AG04450 (cell line): ENCODE results near the gene UGT1A10. TPM values are rescaled to one million over a fixed set of nuclear protein-coding genes. Genes with fewer than 3 reads are reported as not detected.

ENCODE experiments used
- CTCF ChIA-PET: fragments of 300-600, 350-600 bp; formaldehyde crosslinking; extraction: SDS; loops from one replicate; lab custom pipeline; 2022; ENCODE audit warnings: antibody characterized with exemption, inconsistent platforms; lab: Charles Lee
- POLR2A ChIA-PET: fragments of 350-600 bp; formaldehyde crosslinking; extraction: SDS; loops from one replicate; lab custom pipeline; 2021; ENCODE audit warnings: antibody characterized with exemption, inconsistent platforms; lab: Yijun Ruan, JAX
- DNase-seq: peaks from one replicate; pipeline ENCODE4 v3.0.0-alpha.2; 2011; ENCODE audit warnings: low read depth, low spot score
- H3K27ac ChIP-seq: one replicate; pipeline ENCODE4 v1.5.1; 2012; ENCODE audit warnings: low read depth, low read length, control low read depth
- H3K27me3 ChIP-seq: one replicate; pipeline ENCODE4 v1.6.0; 2012; ENCODE audit warnings: low read length; ENCODE audit not compliant: control insufficient read depth, insufficient read depth
- H3K4me3 ChIP-seq: 2 replicates; pipeline ENCODE4 v1.5.1; 2011; ENCODE audit warnings: mild to moderate bottlenecking, low read depth, low read length, control low read depth
- H3K9me3 ChIP-seq: 2 replicates; pipeline ENCODE4 v1.5.1; 2012; ENCODE audit warnings: low read length; ENCODE audit not compliant: control insufficient read depth, insufficient read depth
- CTCF ChIP-seq: IDR thresholded peaks from 2 replicates; pipeline ENCODE4 v1.5.1; 2011; ENCODE audit warnings: low read depth, low read length, control low read depth, inconsistent platforms
- polyA plus RNA-seq: library from polyadenylated mRNA; depleted of rRNA; stranded (reverse); fragments of >200 nt; gene quantifications from 2 replicates; pipeline ENCODE4 v1.2.3, GENCODE V29; 2011; rRNA removed

The UGT1A10 gene
- polyA plus RNA-seq, 1 experiment: not detected

GRCh38 chr2:233822101-233822771 is 186.0 kb downstream of the UGT1A10 start:
- no peak for DNase-seq
- ChIA-PET CTCF (no interaction called here), POLR2A (no interaction called here)
- H3K9me3 ChIP-seq: no peaks in the 10 kb centered on the region; the same call in 1 of the 2 replicates
- H3K27ac ChIP-seq: no peak overlapping the region
- H3K4me3 ChIP-seq: no peak overlapping the region
- H3K27me3 ChIP-seq: peaks cover 9% of the 10 kb centered on the region
- no peak for TF ChIP-seq CTCF

Other genes with a start within 250 kb of the UGT1A10 start
- gene USP40, start 69.7 kb upstream of the UGT1A10 start, polyA plus RNA-seq: 32.4 and 32.7 TPM in 2 replicates
- not detected in 2 replicates for gene UGT1A8, start 18.8 kb upstream of the UGT1A10 start, polyA plus RNA-seq
- gene UGT1A9, start 35.5 kb downstream of the UGT1A10 start, polyA plus RNA-seq: not detected in 2 replicates
- gene UGT1A7, start 45.5 kb downstream of the UGT1A10 start, polyA plus RNA-seq: 0.04 TPM in 1 of 2 replicates, not detected in the other
- not detected in 2 replicates for gene UGT1A6, start 56.4 kb downstream of the UGT1A10 start, polyA plus RNA-seq
- not detected in 2 replicates for gene UGT1A5, start 76.5 kb downstream of the UGT1A10 start, polyA plus RNA-seq
- gene UGT1A4, start 82.3 kb downstream of the UGT1A10 start, polyA plus RNA-seq: not detected in 2 replicates
- not detected in 2 replicates for gene UGT1A3, start 92.6 kb downstream of the UGT1A10 start, polyA plus RNA-seq
- not detected in 2 replicates for gene UGT1A1, start 123.8 kb downstream of the UGT1A10 start, polyA plus RNA-seq
- not detected in 2 replicates for gene MROH2A, start 141.9 kb downstream of the UGT1A10 start, polyA plus RNA-seq
- 11.3 and 12.2 TPM in 2 replicates for gene HJURP, start 218.1 kb downstream of the UGT1A10 start, polyA plus RNA-seq